GM19351 (cell line): ENCODE data around the gene SERPINB12.
A peak's percentile ranks its signal among the peaks of the same experiment; 100 is the strongest.

Source experiments
- ATAC-seq: cut with Tn5 transposase; IDR thresholded peaks from one replicate; pipeline ENCODE4 v1.9.1; 2021; ENCODE audit warnings: mild to moderate bottlenecking, moderate library complexity; ENCODE audit not compliant: unreplicated experiment

SERPINB12 gene

GRCh38 chr18:63550068-63550467 is 7.9 kb downstream of the SERPINB12 start:
- ATAC-seq, result no peak

DNA sequence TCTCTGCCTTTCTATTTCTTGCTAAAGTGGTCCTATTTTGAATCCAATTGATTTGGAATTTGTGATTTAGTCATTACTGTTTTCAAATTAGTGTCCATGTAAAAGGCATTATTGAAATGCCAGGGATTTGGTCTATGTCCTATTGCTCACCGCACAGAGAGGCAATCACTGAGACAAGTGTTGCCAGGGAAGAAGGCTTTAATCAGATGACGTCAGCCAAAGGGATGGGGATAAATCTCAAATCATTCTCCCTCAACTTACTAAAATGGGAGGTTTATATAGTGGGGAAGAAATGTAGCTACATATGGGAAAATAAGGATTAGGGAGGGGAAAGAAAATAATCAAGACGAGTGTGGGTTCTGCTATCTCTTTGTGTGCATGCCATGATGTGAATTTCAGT is 9.6 kb downstream of the SERPINB12 start:
- no peak for ATAC-seq

GRCh38 chr18:63552581-63552980 is 10.4 kb downstream of the SERPINB12 start:
- ATAC-seq, result no peak

- ATAC-seq, result no peak
Observed at GRCh38 chr18:63553081-63553480, 10.9 kb downstream of the SERPINB12 start.

- ATAC-seq, result peak; percentile 49
Observed at GRCh38 chr18:63559567-63560491, 17.7 kb downstream of the SERPINB12 start.

DNA sequence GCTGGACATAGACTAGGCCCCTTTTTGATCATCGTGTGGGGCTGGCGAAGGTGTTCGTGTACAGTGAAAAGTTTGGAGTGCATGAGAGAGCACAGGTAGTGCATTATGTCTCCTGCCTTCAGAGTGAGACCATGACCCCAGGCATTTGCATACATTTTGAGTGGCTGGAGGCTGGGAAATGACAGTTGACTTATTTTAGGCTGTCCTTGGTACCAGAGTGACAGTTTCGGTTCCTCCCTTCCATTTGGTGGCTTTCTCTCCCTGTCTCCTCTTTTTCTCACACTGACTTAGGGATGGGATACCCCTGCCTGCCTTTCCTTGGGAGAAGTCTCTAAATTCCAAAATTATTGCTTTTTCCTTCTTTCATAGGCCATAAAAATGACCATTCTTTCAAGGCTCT is 20.1 kb downstream of the SERPINB12 start:
- peak; percentile 90 for ATAC-seq

GRCh38 chr18:63564021-63564420 is 21.9 kb downstream of the SERPINB12 start:
- no peak for ATAC-seq

GRCh38 chr18:63564561-63564960 is 22.4 kb downstream of the SERPINB12 start:
- ATAC-seq, result no peak

DNA sequence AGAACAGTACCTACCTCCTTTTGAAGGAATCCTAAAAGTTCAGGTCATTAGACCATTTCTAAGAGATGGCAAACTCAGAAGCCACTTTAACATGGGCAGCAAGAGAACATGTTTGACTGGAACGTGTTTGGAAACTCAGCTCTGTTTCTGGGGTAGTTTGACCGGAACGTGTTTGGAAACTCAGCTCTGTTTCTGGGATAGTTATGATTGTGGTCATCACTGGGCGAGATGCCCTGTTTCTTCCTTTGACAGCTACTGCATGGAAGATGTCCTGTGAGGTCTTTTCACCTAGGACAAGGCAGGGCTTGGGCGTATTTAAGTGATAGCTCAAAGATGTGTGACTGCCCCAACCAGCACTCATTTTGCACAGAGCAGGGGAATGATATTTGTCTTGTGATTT is 25.1 kb downstream of the SERPINB12 start:
- no peak for ATAC-seq

DNA sequence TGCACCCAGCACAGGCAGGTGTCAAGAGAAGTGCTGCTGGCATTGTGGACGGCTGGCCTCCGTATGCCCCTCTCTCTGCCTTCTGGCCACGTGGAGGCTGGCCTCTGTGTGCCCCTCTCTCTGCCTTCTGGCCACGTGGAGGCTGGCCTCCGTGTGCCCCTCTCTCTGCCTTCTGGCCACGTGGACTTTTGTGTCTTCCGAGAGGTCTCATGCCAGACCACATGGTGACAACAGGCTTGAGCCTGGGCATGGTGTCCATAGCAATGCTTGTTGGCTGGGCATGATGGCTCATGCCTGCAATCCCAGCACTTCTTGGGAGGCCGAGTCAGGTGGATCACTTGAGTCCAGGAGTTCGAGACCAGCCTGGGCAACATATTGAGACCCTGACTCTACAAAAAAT is 25.7 kb downstream of the SERPINB12 start:
- no peak for ATAC-seq

- ATAC-seq, result no peak
Observed at GRCh38 chr18:63570721-63571120, 28.6 kb downstream of the SERPINB12 start.

GRCh38 chr18:63575681-63576080 is 33.5 kb downstream of the SERPINB12 start:
- no peak for ATAC-seq

- peak; percentile 85 for ATAC-seq
Observed at GRCh38 chr18:63578357-63578958, 36.3 kb downstream of the SERPINB12 start.

DNA sequence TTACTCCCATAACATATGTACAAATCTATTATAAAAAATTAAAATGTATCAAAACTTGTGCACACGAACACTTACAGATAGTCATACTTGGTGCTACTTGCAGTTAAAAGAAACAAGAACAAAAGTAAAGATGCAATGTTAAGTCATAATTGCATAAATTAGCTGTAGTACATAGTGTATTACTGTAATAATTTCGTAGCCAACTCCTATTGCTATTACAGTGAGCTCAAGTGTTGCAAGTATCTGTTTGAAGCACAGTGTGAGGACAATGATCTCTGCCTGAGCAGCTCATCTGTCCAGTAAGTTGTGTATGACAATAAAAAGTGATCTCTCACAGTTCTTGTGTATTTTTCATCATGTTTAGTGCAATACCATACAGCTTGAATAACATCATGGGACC is 37.4 kb downstream of the SERPINB12 start:
- ATAC-seq, result no peak

- no peak for ATAC-seq
Observed at GRCh38 chr18:63585988-63586387, 43.8 kb downstream of the SERPINB12 start.

GRCh38 chr18:63586431-63586830 is 44.3 kb downstream of the SERPINB12 start:
- ATAC-seq, result no peak

GRCh38 chr18:63586966-63587365 is 44.8 kb downstream of the SERPINB12 start, which contains the start of gene SERPINB13:
TSS of gene SERPINB13 (plus strand) at chr18:63587343. CDS start at chr18:63588668, 1,325 bp downstream.
- no peak for ATAC-seq

- no peak for ATAC-seq
Observed at GRCh38 chr18:63588909-63589308, 46.7 kb downstream of the SERPINB12 start.

DNA sequence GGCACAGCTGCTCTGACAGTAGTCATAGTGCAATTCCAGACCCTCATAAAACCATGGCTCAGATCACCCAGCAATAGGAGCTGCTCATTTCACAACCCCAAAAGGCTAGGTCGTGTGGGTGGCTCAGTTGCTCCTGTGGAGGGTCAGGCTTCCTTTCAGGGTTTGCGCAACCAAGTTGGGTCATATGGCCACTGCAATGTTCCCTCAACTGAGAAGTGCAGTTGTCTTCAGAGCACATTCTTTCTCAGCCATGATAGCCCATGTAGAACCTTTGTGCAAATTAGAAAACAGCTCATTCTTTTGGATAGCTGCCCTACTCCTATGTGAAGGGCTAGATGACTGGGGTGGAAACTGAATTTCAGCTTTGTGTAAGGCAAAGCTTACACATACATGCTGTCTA is 48.2 kb downstream of the SERPINB12 start:
- no peak for ATAC-seq

- no peak for ATAC-seq
Observed at GRCh38 chr18:63590966-63591695, 49.0 kb downstream of the SERPINB12 start.

DNA sequence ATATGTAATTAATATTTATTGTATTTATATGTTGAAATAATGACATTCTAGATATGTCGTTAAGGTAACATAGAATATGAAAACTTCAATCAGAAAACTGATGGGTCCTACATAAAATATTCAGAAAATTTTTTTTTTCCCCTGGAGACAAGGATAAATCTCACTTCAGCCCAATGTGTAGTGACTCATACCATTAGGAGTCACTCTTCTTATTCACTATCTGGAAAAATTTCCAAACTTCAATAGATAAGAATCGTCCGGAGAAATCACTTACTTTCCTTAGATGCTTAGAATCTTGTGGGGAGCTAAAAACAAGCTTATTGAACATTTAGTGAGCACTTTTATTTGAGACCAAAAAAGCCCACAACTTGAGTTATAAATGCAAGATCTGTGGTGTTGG is 49.6 kb downstream of the SERPINB12 start:
- no peak for ATAC-seq
